Tibial nerve (tissue), 4 donors: ENCODE measurements around the gene ERC2.

Experiments
- CTCF ChIP-seq, 5 experiments: fragments of 200-600 bp in 3 of 5; fragments of 450-650 bp in 2 of 5; sonication (generic) in 3 of 5; IDR thresholded peaks; one replicate each; pipeline ENCODE4 v1.5.1; 2016 to 2019; ENCODE audit warnings: antibody characterized with exemption in 5 of 5, mild to moderate bottlenecking in 3 of 5, moderate library complexity in 2 of 5
- EP300 ChIP-seq, 2 donors: sonication (generic); formaldehyde crosslinking; IDR thresholded peaks; one replicate each; pipeline ENCODE4 v1.6.1; 2017; ENCODE audit warnings: antibody characterized with exemption in 2 of 2, mild to moderate bottlenecking in 1 of 2

- TF ChIP-seq CTCF (IDR thresholded peaks at IDR 0.05) (no peak), EP300 (IDR thresholded peaks at IDR 0.05) (no peak)
These were observed 444.7 kb downstream of the ERC2 start for GRCh38 chr3:56023546-56023945.
